ENCODE results near the gene CRTC1.

CRTC1 gene

DNA sequence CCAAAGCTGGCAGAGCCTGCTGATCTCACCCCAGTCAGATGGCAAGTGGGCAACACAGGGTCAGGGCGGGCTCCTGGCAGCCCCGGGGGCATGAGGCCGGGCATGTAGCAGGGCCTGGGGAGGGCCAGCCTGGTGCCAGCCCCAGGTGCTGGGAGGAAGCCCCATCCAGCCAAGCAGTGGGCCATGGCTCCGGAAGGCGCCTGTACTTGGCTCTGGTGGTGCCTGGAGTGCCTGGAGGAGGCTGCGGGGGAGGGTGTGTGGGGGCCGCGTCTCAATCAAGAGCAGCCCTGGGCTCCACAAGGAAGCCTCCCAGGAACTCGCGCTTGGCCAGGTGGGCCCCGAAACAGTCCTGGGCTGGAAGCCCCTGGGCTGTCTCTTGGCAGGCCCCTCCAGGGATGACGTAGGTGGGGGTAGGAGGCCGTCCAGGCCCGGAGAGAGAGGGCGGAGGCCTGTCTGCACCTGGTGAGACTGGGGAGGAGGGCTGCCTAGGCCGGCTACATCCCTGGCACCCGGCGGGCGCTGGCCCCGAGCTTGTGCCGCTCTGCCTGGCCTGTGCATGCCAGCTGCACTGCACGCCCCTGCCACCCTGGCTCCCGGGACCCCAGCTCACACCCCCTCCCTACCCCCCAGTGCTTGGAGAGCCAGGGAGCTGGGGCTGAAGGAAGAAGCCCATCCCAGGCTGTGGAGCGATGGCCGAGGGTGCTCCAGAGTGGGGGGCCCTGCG is 61.7 kb downstream of the CRTC1 start:
- DNase-seq (ENCODE audit: low read depth in 2 of 2) = no peak

GRCh38 chr19:18745931-18746330 is 62.5 kb downstream of the CRTC1 start:
- DNase-seq (ENCODE audit: low read depth in 2 of 2) = no peak

DNA sequence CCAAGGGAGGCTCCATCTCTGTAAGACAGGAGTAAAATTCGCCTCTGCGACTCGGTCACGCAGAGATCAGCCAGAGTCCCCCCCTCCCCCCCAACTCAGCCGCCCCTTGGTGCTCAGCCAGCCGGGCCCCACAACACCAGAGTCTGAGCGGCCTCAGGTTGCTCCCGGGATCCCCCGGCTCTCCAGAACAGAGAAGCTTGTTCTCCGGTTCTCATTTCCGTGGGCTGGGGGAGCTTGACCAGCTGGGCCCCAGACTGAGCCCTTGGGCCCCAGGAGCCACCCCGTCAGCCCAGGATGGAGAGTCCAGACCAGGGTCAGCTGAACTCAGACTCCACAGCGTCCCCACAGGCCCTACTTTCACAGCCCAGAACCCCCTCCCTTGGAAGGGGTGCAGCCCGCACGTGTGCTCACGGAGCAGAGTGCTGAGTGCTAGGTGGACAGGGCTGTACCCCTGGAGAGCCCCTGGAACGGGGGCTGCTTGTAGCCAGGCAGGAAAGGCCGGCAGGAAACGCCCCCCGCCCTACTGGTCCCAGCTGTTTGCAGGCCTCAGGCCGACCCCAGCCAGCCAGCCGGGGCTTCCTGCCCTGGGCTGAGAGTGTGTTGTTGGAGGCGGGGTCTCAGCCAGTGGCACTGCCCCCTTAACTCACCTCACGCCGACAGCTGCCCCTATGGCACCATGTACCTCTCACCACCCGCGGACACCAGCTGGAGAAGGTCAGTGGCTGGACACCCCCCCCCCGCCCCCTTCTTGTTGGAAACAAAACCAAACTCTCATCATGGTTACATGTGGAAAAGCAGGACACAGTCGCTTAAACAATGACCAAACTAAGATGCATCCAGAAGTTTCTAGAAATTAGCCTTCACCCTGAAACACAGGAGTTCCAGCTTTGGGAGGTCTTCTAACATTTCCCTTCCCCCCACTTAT is 63.2 kb downstream of the CRTC1 start:
- no peak for DNase-seq (ENCODE audit: low read depth in 2 of 2)

DNA sequence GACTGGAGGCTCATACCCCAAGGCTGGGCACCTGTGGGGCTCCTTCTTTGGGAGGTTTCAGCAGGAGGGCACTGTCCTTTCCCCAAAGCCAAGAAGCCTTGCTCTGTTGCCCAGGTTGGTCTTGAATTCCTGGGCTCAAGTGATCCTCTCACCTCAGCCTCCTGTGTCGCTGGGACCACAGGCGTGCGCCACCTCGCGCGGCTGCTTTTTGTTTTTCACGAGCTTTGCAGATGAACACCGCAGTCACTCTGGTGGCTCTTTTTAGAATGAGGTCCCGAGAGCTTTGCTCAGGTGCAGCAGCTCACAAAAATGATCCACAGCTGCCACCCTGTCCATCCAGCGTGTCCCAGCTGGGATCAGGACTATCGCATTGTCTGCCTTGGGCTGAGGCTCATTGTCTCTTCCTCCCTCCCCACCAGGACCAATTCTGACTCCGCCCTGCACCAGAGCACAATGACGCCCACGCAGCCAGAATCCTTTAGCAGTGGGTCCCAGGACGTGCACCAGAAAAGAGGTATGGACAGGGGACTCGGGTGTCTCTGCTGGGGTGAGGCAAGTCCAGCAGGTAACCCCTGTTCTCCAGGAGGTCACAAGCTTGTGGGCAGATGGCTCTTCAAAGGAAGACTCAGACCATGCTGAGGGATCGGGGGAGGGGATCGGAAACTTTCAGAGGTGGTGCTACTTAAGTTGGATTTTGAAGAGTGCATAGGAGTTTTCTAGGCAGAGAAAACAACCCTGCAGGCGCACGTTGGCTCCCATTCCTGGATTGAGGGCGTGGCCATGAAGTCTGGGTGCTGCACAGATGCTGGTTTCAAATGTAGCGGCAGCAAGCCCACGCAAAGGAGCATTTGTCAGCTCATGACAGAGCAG is 66.1 kb downstream of the CRTC1 start:
- DNase-seq (ENCODE audit: low read depth in 2 of 2) = no peak

DNA sequence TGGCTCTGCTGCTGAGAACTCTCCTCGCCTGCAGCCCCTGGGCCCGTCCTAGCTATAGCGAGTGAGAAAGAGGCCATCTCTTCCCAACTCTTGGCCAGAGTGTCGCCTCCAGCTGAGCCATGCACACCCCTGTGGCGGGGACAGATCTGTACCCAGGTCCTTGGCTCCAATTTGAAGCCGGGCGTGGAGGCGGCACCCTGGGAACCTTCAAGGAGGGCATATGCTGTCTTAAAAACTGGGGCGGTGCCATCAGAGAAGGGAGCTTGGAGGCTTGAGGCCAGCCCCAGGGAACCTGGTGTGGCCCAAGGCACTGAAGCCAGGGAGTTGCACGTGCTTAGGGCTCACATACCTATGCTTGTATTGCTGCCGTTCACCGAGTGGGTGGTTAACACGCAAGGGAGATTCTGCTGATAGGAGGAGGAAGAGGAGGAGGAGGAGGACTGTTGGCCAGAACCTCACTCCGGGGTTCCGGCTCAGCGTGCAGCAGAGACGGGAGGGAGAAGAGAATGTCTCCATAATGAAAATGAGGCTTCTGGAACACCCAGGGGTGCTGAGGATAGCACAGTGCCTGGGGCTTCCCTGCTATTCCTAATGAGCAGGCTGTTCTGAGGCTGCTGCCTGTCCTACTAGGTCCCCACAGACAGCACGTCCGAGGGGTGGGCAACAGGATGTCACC is 67.0 kb downstream of the CRTC1 start:
- no peak for DNase-seq (ENCODE audit: low read depth in 2 of 2)

DNA sequence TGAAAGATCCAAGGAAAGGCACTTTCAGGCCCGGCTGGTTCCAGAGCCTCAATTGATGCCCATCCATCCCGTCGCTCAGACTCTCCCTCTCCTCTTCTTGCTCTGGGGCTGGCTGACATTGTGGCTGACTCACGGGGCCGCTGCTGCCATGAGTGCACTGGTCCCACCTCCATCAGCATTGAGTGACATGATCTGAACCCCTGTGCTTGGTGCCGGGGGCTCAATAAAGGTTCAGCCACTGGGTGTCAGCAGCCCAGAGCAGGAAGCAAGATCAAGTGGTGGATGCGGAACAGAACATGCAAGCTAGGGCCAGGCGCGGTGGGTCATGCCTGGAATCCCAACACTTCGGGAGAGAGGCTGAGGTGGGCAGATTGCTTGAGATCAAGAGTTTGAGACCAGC is 68.1 kb downstream of the CRTC1 start:
- no peak for DNase-seq (ENCODE audit: low read depth in 2 of 2)

DNA sequence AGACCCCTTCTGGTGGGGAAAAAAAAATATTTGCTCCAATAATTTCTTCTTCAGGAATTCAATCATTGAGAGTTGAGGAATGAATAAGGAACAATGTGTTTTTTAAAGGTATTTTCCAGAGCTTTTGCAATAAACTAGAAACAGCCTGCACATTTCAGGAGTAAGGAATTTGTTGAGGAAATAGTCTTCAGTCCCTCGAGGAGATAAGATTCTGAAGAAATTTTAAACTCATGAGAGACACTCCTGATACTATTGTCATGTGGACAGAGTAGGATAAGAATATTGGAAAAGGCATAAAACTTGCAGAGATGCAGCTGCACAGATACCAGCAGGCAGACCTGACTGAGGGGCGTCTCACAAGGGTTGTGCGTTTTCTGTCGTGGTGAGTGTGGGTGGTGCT is 71.0 kb downstream of the CRTC1 start:
- no peak for DNase-seq (ENCODE audit: low read depth in 2 of 2)

DNA sequence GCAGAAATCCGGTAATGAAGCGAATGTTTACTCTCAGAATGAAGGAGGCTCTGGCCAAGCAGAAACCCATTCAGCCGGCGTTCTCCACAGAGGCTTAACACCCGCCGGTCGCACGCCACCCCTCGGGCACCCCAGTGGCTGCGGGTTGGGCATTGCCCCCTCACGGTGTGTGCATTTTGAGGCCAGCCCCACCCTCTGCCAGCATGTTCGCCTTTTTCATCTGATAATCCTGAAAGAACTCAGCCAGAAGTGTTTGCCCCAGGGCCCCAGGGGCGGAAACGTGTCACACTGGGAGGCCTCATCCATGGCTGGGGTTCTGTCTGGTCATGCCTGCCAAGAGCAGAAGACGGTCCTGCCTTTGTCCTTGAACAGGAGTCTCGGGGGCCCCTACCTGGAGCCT is 73.4 kb downstream of the CRTC1 start:
- no peak for DNase-seq (ENCODE audit: low read depth in 2 of 2)

- no peak for DNase-seq (ENCODE audit: low read depth in 2 of 2)
These were observed 76.0 kb downstream of the CRTC1 start for GRCh38 chr19:18759304-18759994.

GRCh38 chr19:18759995-18760426 is 76.5 kb downstream of the CRTC1 start:
- no peak for DNase-seq (ENCODE audit: low read depth in 2 of 2)

GRCh38 chr19:18760440-18761383 is 77.2 kb downstream of the CRTC1 start:
- no peak for DNase-seq (ENCODE audit: low read depth in 2 of 2)

DNA sequence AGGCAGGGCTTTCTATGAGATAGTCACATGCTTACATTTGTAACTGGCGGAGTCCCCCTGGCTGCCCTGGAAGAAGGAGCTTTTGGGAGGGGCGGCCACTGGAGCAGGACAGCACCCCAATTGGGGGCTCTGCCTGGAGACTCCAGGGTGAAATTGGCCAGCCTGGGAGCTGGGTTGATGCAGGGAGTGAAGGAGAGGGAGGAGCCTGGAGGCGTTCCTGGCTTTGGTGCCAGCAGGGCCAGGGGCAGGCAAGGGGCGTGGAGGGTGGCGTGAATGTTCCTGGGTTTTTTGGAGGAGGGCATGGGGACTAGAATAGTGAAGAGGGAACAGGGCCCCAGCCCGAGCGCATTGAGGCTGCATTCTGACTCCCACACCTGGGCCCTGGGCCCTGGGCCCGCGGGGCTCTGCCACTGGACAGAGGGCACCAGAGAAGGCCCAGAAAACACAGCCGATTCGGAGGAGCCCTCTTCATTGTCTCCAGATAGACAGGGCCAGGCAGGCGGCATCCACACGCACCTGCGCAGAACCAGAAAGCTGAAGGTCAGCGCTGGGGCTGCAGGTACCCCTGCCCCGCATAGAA is 78.1 kb downstream of the CRTC1 start:
- no peak for DNase-seq (ENCODE audit: low read depth in 2 of 2)

DNA sequence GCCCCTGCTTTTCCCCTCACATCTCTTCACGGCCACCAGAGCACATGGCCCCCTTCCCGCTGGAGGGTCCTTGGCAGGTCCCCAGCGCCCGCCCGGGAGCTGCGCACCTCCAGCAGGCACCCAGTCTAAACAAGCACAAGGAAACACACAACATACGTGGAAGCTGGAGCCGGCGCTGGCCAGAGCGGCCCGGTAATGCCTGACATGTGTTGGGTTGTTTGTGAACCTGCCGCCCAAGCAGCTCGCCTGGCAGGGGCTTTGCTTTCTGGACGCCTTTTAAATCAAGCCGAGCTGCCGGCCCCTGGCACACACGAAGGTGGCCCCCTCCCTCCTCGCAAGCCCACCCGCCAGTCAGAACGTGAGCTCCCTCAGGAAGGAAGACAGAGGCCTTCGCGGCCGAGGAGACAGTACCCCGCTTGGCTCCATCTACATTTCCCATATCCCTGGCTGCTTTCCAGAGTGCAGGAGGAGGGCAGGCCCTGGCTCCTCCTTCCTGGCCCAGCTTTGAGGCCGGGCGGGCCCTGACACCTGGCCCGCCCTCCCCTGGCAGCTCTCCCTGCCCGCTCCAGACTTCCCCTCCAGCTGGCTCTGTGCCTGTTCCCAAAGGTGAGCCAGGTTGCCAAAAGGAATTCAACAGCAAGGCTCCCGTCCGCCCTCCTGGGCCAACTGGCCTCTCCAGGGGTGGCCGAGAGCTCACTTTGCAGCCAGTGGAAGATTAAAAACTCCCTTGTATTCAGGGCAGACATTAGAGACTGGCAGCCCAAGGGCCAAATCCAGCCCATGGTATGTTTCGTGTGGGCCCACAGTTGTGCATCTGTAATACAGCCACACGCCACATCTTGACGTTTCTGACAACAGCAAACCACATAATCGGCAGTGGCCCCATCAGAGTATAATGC is 78.9 kb downstream of the CRTC1 start:
- no peak for DNase-seq (ENCODE audit: low read depth in 2 of 2)

DNA sequence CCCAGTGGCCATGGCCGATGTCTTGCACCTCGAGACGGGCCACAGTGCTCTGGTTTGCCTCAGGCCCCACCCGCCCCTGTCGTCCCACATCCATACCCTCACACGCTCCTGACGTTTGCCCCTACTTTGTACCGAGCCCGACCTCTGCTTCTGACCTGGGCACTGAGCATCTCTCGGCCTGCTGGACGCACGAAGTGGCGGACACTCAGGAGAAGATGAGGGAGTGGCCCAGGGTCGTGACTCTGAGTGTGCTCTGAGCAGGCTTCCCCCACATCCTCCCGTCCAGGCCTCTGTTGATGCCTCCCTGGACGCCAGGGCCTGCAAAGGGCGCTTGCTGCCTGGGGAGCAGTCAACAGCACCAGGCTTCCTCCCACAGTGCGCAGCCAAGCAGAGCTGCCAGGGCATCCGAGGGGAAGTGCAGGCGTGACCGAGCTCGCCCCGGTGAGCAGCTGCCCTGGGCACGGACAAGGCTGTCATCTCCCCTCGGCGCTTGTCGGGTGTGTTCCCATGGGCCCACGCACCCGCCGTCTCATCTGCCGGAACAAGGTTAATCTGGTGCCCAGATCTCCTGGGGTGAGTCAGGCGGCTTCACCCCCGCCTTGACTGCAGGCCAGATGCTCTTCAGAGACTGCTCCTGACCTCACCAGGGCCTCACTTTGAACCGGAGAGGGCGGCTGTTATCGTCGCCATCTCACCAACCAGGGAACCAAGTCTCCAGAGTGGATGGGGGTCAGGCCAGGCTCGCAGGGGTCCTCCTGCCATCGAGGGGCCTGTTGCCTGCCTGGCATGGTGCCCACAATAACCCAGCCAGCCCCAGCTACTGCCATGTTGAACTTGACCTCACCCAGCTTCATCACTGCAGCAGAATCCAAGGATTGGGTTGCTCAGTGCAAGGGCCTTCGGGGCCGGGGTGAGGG is 80.5 kb downstream of the CRTC1 start:
- DNase-seq (ENCODE audit: low read depth in 2 of 2) = no peak

DNA sequence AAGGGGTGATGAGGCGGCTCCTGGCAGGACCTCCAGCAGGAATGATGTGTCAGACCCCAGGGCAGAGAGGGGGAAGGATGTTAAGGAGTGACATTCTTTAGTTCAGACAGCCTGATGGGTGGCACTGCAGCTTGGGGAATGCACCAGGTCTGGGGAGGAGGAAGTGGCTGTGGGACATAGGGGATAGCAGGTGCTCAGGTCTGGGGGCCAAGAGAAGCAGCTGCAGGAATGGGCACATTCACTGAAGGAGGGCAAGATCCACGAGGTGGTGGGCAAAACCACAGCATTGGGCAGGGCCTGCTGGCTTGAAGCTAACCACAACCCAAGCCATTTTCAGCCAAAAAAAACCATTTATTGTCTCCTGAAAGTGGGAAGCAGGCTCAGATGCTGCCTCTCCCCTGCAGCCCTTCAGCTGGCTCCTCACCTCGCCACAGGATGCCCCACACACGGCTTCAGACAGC is 81.1 kb downstream of the CRTC1 start:
- DNase-seq (ENCODE audit: low read depth in 2 of 2) = no peak

GRCh38 chr19:18765224-18765623 is 81.7 kb downstream of the CRTC1 start:
- no peak for DNase-seq (ENCODE audit: low read depth in 2 of 2)
